ENCODE results near the gene PBX1. TPM values are rescaled to one million over a fixed set of nuclear protein-coding genes. Genes with fewer than 3 reads are reported as not detected.
A peak's percentile ranks its signal among the peaks of the same experiment; 100 is the strongest.

The PBX1 gene
- total and polyA plus RNA-seq, 2 experiments from 2014 or later = 40.0 to 104 TPM

GRCh38 chr1:164787834-164788231 is 228.8 kb downstream of the PBX1 start:
- H3K36me3 ChIP-seq (ENCODE audit: insufficient read depth) = no peaks in the 10 kb centered on the region
- peak overlapping the region; percentile 37 for H3K27ac ChIP-seq (ENCODE audit: low read depth)
- TF ChIP-seq NANOG (IDR thresholded peaks at IDR 0.05; ENCODE audit: borderline replicate concordance) = no peak
- no peak for TF ChIP-seq ZNF331 (CRISPR knock-in tag; IDR thresholded peaks at IDR 0.05; ENCODE audit: low read depth)
- TF ChIP-seq, protein P1, sequence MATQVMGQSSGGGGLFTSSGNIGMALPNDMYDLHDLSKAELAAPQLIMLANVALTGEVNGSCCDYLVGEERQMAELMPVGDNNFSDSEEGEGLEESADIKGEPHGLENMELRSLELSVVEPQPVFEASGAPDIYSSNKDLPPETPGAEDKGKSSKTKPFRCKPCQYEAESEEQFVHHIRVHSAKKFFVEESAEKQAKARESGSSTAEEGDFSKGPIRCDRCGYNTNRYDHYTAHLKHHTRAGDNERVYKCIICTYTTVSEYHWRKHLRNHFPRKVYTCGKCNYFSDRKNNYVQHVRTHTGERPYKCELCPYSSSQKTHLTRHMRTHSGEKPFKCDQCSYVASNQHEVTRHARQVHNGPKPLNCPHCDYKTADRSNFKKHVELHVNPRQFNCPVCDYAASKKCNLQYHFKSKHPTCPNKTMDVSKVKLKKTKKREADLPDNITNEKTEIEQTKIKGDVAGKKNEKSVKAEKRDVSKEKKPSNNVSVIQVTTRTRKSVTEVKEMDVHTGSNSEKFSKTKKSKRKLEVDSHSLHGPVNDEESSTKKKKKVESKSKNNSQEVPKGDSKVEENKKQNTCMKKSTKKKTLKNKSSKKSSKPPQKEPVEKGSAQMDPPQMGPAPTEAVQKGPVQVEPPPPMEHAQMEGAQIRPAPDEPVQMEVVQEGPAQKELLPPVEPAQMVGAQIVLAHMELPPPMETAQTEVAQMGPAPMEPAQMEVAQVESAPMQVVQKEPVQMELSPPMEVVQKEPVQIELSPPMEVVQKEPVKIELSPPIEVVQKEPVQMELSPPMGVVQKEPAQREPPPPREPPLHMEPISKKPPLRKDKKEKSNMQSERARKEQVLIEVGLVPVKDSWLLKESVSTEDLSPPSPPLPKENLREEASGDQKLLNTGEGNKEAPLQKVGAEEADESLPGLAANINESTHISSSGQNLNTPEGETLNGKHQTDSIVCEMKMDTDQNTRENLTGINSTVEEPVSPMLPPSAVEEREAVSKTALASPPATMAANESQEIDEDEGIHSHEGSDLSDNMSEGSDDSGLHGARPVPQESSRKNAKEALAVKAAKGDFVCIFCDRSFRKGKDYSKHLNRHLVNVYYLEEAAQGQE (IDR thresholded peaks at IDR 0.05; ENCODE audit: unreplicated experiment) = no peak
- no peak for TF ChIP-seq ZNF114 (CRISPR knock-in tag; IDR thresholded peaks at IDR 0.05)
- TF ChIP-seq CREB1 (CRISPR knock-in tag; IDR thresholded peaks at IDR 0.05; ENCODE audit: low read depth) = no peak
- TF ChIP-seq JUNB (IDR thresholded peaks at IDR 0.05; ENCODE audit: unreplicated experiment) = no peak
- no peak for TF ChIP-seq EZH2phosphoT487 (IDR thresholded peaks at IDR 0.05; ENCODE audit: unreplicated experiment)
- TF ChIP-seq CTCF (conservative IDR thresholded peaks at IDR 0.05; ENCODE audit: low read depth in 2 of 2) = no peak
- TF ChIP-seq, protein P2, sequence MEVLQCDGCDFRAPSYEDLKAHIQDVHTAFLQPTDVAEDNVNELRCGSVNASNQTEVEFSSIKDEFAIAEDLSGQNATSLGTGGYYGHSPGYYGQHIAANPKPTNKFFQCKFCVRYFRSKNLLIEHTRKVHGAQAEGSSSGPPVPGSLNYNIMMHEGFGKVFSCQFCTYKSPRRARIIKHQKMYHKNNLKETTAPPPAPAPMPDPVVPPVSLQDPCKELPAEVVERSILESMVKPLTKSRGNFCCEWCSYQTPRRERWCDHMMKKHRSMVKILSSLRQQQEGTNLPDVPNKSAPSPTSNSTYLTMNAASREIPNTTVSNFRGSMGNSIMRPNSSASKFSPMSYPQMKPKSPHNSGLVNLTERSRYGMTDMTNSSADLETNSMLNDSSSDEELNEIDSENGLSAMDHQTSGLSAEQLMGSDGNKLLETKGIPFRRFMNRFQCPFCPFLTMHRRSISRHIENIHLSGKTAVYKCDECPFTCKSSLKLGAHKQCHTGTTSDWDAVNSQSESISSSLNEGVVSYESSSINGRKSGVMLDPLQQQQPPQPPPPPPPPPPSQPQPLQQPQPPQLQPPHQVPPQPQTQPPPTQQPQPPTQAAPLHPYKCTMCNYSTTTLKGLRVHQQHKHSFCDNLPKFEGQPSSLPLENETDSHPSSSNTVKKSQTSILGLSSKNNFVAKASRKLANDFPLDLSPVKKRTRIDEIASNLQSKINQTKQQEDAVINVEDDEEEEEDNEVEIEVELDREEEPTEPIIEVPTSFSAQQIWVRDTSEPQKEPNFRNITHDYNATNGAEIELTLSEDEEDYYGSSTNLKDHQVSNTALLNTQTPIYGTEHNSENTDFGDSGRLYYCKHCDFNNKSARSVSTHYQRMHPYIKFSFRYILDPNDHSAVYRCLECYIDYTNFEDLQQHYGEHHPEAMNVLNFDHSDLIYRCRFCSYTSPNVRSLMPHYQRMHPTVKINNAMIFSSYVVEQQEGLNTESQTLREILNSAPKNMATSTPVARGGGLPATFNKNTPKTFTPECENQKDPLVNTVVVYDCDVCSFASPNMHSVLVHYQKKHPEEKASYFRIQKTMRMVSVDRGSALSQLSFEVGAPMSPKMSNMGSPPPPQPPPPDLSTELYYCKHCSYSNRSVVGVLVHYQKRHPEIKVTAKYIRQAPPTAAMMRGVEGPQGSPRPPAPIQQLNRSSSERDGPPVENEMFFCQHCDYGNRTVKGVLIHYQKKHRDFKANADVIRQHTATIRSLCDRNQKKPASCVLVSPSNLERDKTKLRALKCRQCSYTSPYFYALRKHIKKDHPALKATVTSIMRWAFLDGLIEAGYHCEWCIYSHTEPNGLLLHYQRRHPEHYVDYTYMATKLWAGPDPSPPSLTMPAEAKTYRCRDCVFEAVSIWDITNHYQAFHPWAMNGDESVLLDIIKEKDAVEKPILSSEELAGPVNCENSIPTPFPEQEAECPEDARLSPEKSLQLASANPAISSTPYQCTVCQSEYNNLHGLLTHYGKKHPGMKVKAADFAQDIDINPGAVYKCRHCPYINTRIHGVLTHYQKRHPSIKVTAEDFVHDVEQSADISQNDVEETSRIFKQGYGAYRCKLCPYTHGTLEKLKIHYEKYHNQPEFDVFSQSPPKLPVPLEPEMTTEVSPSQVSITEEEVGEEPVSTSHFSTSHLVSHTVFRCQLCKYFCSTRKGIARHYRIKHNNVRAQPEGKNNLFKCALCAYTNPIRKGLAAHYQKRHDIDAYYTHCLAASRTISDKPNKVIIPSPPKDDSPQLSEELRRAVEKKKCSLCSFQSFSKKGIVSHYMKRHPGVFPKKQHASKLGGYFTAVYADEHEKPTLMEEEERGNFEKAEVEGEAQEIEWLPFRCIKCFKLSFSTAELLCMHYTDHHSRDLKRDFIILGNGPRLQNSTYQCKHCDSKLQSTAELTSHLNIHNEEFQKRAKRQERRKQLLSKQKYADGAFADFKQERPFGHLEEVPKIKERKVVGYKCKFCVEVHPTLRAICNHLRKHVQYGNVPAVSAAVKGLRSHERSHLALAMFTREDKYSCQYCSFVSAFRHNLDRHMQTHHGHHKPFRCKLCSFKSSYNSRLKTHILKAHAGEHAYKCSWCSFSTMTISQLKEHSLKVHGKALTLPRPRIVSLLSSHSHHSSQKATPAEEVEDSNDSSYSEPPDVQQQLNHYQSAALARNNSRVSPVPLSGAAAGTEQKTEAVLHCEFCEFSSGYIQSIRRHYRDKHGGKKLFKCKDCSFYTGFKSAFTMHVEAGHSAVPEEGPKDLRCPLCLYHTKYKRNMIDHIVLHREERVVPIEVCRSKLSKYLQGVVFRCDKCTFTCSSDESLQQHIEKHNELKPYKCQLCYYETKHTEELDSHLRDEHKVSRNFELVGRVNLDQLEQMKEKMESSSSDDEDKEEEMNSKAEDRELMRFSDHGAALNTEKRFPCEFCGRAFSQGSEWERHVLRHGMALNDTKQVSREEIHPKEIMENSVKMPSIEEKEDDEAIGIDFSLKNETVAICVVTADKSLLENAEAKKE (CRISPR knock-in tag; IDR thresholded peaks at IDR 0.05) = no peak
- ATAC-seq (peak; percentile 27), DNase-seq (ENCODE audit: low spot score) (peak; percentile 41)
- H3K27me3 Mint-ChIP-seq (ENCODE audit: insufficient read depth, low read depth, poor library complexity) = peaks cover 6% of the 10 kb centered on the region
- 0 out of 3 replicates have a peak overlapping the region, but pooled peaks have one; percentile 39 for H3K4me3 Mint-ChIP-seq
- no peaks in the 10 kb centered on the region for H3K27me3 ChIP-seq (ENCODE audit: insufficient read depth)
- peak overlapping the region; percentile 15 for H3K4me2 ChIP-seq
- H3K36me3 Mint-ChIP-seq (ENCODE audit: low read depth) = peaks cover 13% of the 10 kb centered on the region
- no peak overlapping the region for H2AFZ ChIP-seq
- peaks cover 53% of the 10 kb centered on the region for H3K4me1 Mint-ChIP-seq
- peaks cover 74% of the 10 kb centered on the region for H3K79me2 ChIP-seq (replicated peaks; ENCODE audit: insufficient read depth)
- H3K9me2 ChIP-seq (ENCODE audit: insufficient read depth) = no peaks in the 10 kb centered on the region; the same call in 1 of the 2 replicates
- no peaks in the 10 kb centered on the region for H3K9me3 Mint-ChIP-seq
- no peak overlapping the region; the same call in 1 of the 2 replicates for H3K4me3 ChIP-seq
- peaks cover 23% of the 10 kb centered on the region for H3K4me1 ChIP-seq (ENCODE audit: insufficient read depth)
- H4K20me1 ChIP-seq (replicated peaks; ENCODE audit: insufficient read depth) = peaks cover 4% of the 10 kb centered on the region; the same call in 1 of the 2 replicates
- peak overlapping the region; percentile 97 for H3K27ac Mint-ChIP-seq
- no peaks in the 10 kb centered on the region for H3F3A ChIP-seq (replicated peaks; ENCODE audit: low read depth)

Data from GM23338 (cell line).